ENCODE data around the gene DUSP16.

- TF ChIP-seq CTCF (IDR thresholded peaks at IDR 0.05; ENCODE audit: insufficient read depth, low read length) (no peak), POLR2AphosphoS5 (IDR thresholded peaks at IDR 0.05; ENCODE audit: low read depth) (no peak), REST (IDR thresholded peaks at IDR 0.05; ENCODE audit: insufficient replicate concordance, low read depth) (no peak)
Observed at GRCh38 chr12:12542964-12543363, 19.7 kb downstream of the DUSP16 start.
